NCI-H2081 (cell line): ENCODE data around the gene ALMS1.
"Not testable (repeated sequence)": the region's sequence is repeated elsewhere in the genome, so short reads cannot be mapped to it uniquely, and the experiment has no call there.

Source experiments
- DNase-seq, 2 experiments: peaks; one replicate each; lab custom pipeline; 2025; lab: John Stamatoyannopoulos, UW

ALMS1 gene

DNA sequence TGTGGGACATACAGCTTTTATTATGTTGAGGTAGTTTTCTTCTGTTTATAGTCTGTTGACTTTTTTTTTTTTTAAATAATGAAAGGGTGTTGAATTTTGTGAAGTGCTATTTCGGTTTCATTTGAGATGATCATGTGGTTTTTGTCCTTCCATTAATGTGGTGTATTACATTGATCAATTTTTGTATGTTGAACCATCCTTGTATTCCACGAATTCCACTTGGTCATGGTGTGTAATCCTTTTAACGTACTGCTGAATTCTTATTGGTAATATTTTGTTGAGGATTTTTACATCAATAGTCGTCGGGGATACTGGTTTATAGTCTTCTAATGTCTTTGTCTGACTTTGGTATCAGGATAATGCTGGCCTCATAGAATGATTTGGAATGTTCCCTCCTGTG is 18.8 kb downstream of the ALMS1 start:
- no peak for DNase-seq

DNA sequence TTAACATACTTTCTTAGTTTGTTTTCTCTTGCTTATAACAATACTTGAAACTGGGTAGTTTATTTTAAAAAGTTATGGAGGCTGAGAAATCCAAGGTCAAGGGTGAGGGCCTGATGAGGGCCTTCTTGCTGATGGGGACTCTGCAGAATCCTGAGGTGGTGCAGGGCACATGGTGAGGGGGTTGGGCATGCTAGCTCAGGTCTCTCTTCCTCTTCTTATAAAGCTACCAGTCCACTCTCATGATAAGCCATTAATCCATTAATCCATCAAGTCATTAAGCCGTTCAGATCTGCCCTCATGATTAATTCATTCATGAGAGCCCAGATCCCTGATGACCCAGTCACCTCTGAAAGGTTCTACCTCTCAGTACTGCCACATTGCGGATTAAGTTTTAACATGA is 21.4 kb downstream of the ALMS1 start:
- DNase-seq, result no peak

DNA sequence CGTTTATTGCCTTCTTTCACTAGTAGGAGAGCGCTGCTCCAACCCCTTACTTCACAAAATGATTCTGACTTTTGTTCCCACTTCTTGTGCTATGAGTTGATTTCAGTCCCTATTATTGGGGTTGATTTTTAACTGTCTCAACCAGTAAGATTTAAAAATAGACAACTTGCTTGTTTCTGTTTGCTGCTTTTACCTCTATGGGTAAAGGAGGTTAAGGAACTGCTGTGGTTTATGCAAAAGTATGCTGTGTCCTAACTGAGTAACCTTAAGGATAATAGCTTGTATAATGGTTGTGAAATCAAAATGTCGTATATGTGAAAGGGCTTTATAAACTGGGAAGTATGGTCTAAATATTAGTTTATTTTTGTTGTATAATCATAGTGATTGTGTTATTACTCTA is 22.6 kb downstream of the ALMS1 start:
- no peak for DNase-seq

DNA sequence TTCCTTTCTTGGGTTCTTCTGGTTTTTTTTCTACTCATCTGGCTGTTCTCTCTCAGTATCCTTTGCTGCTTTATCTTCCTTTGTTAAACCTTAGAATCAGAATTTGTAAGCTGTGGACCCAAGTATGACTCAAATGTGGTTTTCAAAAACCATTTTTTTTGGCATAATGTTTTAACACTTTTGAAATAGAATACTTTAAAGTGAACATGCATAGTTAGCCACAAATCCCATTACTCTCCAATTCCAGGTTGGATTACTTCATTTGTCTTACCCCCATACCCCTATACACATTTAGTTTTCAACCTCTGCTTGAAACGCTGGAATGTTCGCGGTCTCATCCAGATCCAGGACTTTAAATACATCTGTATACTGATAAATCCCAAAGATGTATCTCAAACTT is 29.1 kb downstream of the ALMS1 start:
- no peak for DNase-seq

DNA sequence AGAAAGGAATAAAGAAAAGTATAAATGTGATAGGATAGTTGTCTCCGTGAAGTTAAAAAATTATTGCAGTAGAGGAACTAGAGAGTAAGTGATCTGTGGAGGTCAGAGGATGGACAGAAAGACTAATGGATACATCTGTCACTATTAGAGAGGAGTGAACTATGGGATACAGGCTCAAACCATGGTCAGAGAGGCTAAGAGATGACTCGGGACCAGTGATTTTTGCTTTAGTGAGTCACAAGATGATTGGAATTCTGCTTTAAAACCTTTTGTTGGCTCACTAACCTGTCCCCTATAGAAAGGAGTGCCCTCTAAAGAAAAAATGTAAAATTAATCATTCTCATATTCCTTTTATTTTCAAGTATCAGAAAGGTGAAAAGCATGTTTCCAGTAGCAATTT is 30.3 kb downstream of the ALMS1 start:
- no peak for DNase-seq

DNA sequence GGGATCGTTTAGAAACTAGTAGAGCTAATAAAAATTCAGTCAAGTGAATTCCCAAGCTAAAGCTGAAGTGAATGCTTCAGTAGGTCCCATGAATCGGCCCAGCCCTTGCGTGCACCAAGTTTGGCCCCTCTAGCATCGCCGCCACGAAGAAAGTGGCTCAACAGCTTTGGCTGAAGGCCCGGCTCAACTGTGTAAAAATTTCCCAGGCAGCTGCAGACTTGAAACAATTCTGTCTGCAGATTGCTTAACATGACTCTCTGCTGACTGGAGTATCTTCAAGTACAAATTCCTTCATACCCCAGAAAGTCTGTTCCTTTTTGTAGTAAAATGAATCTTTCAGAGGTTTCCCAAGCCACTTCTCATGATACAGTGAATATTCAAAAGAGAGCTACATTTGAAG is 32.7 kb downstream of the ALMS1 start:
- DNase-seq, result no peak

DNA sequence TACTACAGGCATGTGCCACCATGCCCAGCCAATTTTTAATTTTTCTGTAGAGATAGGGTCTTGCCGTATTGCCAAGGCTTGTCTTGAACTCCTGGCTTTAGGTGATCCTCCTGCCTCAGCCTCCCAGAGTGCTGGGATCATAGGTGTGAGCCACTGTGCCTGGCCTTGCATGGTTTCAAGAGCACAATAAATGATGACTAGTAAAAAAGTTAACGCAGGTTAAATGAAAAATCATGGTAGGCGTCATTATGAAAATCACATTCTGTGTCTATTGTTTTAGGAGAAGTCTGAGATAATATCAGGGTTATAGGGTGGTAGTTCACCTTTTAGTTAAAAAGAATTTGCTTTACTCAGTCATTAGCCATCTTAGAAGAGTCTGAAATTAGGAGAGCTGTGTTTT is 38.3 kb downstream of the ALMS1 start:
- DNase-seq, result no peak

DNA sequence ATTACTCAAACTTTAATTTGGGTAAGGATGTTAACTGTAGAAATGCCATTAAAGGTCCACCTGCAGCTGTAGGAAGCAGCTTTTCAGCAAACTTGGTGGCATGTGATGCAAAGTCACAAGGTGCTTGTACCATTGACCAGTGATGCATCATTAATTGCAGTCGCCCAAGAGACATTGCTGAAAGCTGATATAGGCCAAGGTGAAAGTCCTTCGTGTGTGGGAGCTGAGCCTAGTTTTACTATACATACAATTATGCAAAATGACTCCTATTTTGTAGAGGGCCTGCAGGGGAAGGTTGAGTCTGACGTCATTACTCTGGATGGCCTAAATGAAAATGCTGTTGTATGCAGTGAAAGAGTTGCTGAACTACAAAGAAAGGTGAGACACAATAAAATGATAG is 40.5 kb downstream of the ALMS1 start:
- no peak for DNase-seq

DNA sequence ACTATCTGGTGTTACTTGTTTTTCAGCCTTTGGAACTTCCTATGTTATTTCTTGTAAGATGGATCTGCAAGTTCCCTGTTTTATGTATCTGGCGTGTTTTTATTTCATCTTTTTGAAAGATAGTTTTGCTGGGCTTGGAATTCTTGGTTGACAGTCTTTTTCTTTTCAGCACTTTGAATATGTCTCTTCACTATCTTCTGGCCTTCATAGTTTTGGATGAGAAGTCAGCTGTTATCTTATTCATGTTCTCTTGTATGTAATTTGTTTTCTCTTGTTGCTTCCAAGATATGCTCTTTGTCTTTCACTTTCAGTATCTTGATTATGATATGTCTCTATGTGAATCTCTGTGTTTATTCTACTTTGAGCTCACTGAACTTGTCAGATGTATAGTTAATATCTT is 50.4 kb downstream of the ALMS1 start:
- DNase-seq, result no peak

DNA sequence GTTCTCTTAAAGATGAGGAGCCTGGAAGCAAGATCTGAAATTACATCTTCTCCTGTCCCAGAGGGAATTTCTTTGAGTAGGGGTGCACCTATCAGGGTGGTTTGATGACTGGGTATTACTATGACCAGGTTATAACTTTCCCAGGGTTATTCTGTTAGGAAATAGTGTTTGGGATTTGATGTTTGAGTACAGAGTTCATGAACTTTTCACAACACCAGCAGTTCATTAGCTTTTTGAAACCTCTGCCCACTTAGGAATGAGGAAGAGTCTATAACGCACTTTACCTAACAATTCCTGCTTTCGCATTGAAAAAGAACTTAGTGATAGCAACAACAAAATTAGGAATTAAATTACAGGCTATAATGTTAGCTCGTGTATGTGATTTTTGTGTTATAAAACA is 58.6 kb downstream of the ALMS1 start:
- DNase-seq, result no peak

DNA sequence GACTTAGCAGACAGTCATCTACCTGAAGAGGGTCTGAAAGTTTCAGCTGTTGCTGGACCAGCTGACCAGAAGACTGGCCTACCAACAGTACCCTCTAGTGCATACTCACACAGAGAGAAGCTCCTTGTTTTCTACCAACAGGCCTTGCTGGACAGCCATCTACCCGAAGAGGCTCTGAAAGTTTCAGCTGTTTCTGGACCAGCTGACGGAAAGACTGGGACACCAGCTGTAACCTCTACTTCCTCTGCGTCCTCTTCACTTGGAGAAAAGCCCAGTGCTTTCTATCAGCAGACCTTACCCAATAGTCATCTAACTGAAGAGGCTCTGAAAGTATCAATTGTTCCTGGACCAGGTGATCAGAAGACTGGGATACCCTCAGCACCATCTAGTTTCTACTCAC is 63.2 kb downstream of the ALMS1 start:
- DNase-seq, result no peak

DNA sequence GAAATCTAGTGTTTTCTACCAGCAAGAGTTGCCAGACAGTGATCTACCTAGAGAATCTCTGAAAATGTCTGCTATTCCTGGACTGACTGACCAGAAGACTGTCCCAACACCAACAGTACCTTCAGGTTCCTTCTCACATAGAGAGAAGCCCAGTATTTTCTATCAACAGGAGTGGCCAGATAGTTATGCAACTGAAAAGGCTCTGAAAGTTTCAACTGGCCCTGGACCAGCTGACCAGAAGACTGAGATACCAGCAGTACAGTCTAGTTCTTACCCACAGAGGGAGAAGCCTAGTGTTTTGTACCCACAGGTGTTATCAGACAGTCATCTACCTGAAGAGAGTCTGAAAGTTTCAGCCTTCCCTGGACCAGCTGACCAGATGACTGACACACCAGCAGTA is 63.8 kb downstream of the ALMS1 start:
- no peak for DNase-seq

DNA sequence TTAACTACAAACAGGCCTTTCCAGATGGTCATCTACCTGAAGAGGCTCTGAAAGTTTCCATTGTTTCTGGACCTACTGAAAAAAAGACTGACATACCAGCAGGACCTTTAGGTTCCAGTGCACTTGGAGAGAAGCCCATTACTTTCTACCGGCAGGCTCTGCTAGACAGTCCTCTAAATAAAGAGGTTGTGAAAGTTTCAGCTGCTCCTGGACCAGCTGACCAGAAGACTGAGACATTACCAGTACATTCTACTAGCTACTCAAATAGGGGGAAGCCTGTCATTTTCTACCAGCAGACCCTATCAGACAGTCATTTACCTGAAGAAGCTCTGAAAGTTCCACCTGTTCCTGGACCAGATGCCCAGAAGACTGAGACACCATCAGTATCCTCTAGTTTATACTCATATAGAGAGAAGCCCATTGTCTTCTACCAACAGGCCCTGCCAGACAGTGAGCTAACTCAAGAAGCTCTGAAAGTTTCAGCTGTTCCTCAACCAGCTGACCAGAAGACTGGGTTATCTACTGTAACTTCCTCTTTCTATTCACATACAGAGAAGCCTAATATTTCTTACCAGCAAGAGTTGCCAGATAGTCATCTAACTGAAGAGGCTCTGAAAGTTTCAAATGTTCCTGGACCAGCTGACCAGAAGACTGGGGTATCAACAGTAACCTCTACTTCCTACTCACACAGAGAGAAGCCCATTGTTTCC is 65.8 kb downstream of the ALMS1 start:
- no peak for DNase-seq

DNA sequence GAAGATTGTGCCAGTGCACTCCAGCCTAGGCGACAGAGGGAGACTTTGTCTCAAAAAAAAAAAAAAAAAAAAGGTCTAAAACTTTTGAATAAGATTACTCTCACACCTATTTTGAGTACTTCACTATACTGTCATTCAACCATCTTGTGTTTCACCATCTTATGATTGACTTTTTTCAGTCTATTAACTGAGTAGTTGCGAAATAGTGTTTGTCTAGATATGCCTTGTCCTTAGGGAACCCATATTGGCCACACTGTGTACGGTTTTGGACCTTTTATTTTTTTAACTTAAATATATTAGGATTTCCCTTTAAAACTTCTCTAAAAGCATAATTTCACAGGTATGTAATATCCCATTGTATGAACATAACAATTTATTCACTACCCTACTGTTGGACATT is 72.3 kb downstream of the ALMS1 start:
- DNase-seq, result no peak

DNA sequence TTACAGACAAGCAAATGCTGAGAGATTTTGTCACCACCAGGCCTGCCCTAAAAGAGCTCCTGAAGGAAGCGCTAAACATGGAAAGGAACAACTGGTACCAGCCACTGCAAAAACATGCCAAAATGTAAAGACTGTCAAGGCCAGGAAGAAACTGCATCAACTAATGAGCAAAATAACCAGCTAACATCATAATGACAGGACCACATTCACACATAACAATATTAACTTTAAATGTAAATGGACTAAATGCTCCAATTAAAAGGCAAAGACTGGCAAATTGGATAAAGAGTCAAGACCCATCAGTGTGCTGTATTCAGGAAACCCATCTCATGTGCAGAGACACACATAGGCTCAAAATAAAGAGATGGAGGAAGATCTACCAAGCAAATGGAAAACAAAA is 76.8 kb downstream of the ALMS1 start:
- not testable (repeated sequence) for DNase-seq

DNA sequence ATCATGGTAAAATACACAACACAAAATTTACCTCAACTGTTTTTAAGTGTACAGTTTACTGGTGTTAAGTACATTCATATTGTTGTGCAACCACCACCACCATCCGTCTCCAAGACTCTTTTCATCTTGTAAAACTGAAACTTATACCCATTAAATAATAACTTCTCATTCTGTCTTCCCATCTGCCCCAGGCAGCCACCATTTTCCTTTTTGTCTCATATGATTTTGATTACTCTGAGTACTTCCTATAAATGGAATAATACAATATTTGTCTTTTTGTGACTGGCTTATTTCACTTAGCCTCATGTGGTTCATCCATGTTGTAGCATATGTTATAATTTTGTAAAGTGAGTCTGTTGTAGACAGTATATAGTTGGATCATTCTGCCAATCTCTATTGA is 82.7 kb downstream of the ALMS1 start:
- DNase-seq, result no peak

DNA sequence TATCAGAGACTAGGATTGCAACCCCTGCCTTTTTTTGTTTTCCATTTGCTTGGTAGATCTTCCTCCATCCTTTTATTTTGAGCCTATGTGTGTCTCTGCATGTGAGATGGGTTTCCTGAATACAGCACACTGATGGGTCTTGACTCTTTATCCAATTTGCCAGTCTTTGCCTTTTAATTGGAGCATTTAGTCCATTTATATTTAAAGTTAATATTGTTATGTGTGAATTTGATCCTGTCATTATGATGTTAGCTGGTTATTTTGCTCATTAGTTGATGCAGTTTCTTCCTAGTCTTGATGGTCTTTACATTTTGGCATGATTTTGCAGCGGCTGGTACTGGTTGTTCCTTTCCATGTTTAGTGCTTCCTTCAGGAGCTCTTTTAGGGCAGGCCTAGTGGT is 98.2 kb downstream of the ALMS1 start:
- DNase-seq, result not testable (repeated sequence)

DNA sequence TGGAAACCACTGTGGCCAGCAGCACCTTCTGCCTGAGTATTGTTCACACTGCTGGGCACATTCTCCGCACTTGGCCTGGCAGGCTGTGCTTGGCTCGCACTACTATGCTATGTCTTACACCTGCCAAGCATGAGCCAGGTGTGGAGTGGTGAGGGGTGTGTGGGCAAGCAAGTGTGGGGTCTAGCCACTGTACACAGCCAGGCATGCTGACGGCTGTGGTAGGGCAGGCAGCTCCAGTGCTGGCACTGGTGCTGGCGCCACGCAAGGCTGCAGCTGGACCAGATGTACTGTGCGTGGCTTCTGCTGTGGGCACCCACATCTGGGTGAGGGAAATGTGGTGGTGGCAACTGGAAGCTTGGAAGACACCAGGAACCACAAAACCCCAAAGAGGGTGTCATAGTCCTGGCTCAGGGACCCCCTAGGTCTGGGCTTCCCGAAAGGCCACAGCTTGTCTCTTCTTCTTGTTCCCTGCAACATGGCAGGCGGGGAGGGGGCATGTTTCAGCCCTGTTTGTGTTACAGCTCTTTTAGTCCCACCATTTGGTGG is 101.5 kb downstream of the ALMS1 start:
- no peak for DNase-seq

DNA sequence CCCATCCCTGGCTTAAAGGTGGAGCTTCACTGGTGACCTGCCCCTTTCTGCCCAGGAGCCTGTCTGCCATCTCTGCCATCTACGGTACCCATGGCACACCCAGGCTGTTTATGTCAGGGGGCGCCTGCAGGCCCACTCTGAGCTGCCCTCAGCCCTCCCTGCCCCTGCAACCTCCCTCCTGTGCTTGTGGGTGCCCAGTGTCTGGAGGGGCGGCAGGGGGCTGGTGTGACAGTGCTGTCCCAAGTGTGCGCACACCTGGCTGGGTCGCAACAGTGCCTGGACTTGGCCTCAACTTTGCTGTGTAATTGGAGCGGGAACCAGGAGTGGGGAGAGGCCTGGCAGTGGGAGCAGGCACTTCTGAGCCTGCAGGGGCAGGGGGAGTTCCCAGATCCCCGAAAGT is 102.4 kb downstream of the ALMS1 start:
- no peak for DNase-seq

DNA sequence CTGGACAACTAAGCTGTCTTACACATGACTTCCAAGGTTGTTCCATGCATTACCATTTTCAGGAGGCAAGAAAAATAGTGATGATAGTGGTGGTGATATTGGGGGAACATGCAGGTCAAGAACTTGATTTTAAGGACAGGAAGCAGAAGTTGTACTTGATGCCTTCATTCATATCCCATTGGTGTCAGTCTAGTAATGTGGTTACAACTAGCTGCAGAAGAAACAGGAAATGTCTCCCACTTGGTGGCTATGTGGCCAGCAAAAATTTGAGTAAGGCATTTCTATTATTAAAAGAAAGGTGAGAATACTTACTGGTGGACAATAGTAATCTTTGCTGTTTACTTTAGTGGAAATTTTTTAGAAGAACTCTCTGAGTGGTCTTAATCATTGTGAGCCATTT is 103.4 kb downstream of the ALMS1 start:
- no peak for DNase-seq

DNA sequence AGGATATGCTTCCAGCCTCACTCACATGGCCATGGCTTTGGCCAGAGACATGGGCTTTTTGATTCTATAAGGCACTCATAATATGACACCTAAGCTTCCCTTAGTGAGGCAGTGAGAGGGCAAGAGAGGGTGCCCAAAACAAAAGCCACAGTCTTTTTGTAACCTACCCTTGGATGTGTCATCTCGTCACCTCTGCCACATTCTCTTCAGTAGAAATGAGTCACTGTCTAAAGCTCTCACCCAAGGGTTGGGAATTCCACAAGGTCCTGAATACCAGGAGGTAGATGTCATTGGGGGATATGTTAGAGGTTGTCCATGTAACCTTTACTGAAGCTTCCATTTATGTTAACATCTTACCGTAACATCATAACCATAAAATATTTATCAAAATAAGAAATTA is 108.4 kb downstream of the ALMS1 start:
- DNase-seq, result no peak

DNA sequence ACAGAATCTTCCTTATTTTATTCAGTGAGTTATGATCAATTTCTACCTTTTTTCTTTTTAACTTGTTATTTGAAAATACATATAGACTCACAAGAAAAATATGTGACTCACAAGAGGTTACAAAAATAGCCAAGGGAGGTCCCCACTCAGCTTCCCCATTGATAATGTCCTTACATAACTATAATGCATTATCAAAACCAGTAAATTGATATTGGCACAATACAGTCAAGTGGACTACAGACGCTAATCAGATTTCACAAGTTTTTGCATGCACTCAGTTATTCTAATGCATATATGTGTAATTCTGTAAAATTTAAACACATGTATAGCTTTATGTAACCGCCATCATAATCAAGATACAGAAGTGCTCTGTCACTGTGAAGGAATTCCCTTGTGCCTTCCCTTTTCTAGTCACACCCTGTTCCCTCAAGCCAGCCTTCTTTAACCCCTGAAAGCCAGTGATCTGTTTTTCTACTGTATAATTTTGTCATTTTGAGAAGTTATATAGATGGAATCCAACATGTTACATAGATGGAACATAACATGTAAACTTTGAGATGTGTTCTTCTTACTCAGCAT is 118.4 kb downstream of the ALMS1 start:
- no peak for DNase-seq

DNA sequence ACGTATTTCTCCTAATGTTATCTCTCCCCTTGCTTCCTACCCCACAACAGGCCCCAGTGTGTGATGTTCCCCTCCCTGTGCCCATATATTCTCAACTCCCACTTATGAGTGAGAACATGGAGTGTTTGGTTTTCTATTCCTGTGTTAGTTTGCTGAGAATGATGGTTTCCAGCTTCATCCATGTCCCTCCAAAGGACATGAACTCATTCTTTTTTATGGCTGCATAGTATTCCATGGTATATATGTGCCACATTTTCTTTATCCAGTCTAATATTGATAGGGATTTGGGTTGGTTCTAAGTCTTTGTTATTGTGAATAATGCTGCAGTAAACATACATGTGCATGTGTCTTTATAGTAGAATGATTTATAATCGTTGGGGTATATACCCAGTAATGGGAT is 119.2 kb downstream of the ALMS1 start:
- not testable (repeated sequence) for DNase-seq

DNA sequence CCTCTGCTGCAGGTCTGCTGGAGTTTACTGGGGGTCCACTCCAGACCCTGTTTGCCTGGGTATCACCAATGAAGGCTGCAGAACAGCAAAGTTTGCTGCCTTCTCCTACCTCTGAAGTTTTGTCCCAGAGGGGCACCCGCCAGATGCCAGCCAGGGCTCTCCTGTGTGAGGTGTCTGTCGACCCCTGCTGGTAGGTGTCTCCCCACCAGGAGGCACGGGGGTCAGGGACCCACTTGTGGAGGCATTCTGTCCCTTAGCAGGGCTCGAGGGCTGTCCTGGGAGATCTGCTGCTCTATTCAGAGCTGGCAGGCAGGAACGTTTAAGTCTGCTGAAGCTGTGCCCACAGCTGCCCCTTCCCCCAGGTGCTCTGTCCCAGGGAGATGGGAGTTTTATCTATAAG is 124.8 kb downstream of the ALMS1 start:
- not testable (repeated sequence) for DNase-seq
